Germinal center (tissue), 1 donor: Measurements from ENCODE around the gene ARPC2.
"Not testable (repeated sequence)": the region's sequence is repeated elsewhere in the genome, so short reads cannot be mapped to it uniquely, and the experiment has no call there.

Experiments used
- DNase-seq: peaks from one replicate; pipeline ENCODE4 v3.0.0; 2012; ENCODE audit warnings: mixed read lengths, low spot score

Gene ARPC2

GRCh38 chr2:218271487-218271797 is 54.5 kb downstream of the ARPC2 start:
- DNase-seq = no peak

DNA sequence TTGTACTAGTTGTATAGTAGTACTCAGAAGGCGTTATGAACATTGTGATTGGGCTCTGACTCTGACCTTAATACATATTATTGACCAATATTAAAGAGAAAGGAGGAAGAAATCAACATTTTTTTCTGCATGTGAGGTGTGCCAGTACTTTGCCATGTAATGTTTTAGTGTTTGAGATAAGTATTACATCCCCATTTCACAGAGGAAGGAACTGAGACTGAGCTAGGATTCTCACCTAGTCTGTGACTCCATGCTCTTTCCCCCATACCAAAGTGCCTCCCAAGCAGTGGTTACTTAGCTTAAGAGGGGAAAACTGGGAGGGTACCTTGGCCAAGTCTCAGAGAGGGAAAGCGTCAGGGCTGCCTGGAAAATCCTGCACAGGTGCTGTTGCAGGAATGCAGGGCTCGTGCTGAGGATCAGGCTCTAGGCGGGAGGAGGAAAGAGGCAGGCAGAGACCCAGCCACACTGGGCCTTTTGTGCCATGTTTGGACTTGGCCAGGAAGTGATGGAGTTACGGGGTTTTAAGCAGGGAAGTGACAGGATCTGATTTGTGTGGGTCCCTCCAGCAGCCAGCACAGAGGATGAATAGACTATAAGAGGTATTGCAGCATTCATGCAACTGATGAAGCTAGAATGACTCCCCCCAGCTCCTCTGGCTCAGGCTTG is 55.0 kb downstream of the ARPC2 start:
- no peak for DNase-seq

GRCh38 chr2:218272531-218273212 is 55.7 kb downstream of the ARPC2 start:
- peak; percentile 87 for DNase-seq

DNA sequence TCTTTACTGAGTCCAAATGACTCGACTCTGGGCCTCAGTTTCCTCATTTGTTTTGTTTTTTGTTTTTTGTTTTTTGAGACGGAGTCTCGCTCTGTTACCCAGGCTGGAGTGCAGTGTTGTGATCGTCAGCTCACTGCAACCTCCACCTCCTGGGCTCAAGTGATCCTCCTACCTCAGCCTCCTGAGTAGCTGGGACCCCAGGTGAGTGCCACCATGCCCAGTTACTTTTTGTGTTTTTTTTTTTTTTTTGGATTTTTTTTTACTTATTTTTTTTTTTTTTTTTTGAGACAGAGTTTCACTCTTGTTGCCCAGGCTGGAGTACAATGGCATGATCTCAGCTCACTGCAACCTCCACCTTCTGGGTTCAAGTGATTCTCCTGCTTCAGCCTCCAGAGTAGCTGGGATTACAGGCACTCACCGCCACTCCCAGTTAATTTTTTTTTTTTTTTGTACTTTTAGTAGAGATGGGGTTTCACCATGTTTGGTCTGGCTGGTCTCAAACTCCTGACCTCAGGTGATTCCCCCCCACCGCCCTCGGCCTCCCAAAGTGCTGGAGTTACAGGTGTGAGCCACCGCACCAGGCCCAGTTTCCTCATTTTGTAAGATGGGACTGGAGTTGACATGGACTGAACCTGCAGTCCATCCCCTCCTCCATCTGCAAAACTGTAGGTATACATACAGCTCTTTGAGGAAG is 56.4 kb downstream of the ARPC2 start:
- not testable (repeated sequence) for DNase-seq

GRCh38 chr2:218273908-218274249 is 56.9 kb downstream of the ARPC2 start:
- DNase-seq = no peak

DNA sequence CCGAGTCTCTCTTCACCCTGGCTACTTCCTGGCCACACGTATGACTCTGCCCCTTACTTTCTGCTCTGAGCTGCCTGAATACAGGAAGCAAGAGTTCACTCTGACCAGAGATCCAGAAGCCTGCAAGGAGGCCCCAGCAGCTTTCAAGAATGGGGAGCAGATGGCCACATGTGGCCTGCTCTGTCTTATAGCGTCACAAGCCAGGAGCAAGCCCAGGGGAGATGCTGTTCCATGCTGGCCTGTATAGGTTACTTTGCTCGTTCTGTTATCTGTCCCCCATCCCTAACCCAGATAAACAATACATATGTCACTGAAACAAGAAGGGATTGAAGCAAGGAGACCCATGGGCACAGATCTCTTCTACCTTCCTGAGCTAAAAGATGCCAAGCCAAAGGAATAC is 57.6 kb downstream of the ARPC2 start:
- DNase-seq = no peak

GRCh38 chr2:218275371-218276072 is 58.5 kb downstream of the ARPC2 start:
- no peak for DNase-seq

DNA sequence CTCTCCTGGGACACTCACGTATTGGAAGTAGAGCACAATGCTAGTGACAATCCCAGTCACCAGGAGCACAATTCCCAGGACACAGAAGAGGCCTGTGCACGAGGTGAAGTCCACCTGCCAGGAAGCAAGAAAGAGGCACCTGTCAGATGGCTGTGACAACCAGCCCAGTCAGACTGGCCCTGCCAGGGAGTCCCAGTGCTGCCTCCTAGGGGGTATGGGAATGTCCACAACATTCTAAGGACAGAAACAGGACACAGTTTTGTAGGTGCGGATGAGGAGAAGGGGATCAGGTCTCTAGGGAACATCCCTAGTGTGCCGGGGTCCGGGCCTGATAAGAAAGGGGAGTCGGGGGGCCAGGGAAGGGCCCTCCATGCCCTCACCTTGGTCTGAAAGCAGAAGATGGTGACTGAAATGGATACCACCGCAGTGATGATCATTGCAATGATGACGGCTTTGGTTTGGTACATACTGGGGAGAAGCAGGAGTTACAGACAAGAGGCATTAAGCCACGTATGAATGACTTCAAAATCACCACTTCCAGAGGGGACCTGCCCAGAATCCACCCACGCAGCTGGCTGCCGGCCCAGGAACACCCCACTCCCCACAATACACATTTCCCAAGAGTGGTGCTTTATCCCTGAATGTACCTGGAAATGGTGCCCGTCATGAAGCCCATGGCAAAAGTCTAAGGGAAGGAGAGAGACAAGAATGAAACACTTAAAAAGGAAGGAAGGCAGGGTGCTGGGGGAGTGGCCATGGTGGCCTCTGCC is 60.2 kb downstream of the ARPC2 start:
- no peak for DNase-seq

DNA sequence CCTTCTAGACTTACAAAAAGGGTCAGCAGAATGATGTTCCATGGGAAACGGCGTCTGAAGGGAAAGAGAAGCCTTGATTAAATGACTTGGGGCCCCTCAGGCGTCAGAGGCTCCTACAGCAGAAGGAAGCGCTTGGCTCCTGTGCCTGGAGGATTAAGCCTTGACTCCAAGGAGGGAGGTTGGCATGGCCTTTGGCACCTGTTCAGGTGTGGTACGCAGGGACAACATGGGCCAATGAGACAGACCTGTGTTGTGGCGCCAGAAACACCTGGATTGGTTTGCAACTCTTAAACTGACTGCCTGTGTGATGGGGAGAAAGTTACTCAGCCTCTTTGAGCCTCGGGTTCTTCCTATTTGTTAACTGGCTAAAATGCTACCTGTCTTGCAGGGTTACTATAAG is 60.9 kb downstream of the ARPC2 start:
- DNase-seq = no peak

DNA sequence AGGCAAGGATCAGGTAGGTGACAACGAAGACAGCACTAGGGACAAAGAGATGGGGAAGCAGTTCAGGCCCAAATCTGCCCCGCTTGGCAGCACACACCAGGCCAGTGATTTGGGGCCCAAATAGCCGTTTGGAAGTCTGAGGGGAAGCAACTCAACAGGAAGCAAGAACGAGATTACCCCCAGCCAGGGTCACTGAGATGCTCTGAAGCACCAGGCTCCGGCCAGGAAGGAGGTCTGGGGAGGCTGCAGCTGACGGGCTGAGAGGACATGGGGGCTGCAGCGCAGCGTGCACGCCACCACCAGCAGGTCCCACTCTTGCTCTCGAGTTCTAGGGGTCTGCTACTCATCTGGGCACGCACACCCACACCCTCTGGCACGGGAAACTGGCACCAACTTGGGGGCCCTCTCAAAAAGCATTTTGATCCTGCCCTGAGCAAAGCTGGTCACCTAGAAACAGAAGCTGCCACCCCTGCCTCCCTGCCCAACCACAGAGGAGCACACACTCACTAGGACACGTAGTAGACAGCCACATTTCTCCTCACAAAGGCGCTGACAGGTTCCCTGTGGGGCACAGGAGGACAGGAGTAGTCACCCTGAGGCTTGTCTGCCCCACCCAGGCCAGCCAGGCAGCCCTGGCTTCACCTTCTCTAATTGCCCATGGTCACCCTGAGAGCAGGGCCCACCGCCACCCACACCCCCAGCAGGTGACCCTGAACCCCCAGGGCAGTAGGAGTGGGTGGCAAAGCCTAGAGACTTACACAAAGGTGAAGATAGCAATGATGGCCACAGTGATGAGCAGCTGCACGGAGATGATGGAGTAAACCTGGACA is 61.8 kb downstream of the ARPC2 start:
- no peak for DNase-seq

- DNase-seq = no peak
Observed at GRCh38 chr2:218280260-218280870, 63.4 kb downstream of the ARPC2 start.

GRCh38 chr2:218281449-218281848 is 64.5 kb downstream of the ARPC2 start:
- no peak for DNase-seq

GRCh38 chr2:218282173-218282991 is 65.4 kb downstream of the ARPC2 start:
- DNase-seq = no peak

- DNase-seq = no peak
Observed at GRCh38 chr2:218284106-218284811, 67.3 kb downstream of the ARPC2 start.

GRCh38 chr2:218285604-218286003 is 68.6 kb downstream of the ARPC2 start:
- DNase-seq = no peak

DNA sequence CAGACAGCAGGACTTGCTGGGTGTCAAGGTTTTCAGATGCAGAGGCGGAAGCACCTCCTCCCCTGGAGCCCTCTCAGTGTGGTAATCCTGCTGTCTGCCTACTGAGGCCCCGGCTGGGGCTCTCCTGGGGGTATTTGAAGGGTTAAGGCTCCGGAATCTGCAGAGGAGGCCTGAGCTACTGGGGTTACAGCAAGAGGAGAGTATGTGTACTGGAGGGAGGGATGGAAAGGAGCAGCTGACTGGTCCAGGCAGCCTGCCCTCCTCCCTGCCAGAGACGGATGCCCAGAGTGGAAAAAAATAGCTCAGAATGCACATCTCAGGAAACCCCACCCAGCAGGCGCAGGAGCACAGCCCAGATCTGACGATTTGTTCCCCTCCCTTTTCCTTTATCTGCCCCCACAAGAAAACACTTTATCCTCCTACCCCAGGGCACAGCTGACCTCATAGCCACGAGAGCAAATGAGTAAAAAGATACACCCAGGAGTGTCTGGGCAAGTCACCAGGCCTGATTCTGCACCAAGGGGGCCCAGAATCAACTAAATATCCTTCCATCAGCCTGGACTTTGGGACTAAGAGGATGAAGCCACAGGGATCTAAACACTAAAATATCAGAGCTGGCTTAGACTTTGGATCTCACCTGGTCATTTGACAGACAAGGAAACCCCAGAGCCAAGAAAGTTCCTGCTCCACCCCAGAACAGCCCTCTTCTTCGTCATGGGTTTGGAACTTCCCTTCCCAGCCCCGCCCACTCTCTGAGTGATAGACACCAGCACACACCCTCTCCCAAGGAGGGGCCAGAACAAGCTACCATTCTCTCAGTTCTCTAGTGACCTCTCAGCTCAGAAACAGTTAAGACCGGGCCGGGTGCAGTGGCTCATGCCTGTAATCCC is 69.8 kb downstream of the ARPC2 start:
- peak; percentile 69 for DNase-seq

GRCh38 chr2:218289639-218290315 is 72.8 kb downstream of the ARPC2 start:
- DNase-seq = no peak
